ENCODE data around the gene CBLN3.

DNA sequence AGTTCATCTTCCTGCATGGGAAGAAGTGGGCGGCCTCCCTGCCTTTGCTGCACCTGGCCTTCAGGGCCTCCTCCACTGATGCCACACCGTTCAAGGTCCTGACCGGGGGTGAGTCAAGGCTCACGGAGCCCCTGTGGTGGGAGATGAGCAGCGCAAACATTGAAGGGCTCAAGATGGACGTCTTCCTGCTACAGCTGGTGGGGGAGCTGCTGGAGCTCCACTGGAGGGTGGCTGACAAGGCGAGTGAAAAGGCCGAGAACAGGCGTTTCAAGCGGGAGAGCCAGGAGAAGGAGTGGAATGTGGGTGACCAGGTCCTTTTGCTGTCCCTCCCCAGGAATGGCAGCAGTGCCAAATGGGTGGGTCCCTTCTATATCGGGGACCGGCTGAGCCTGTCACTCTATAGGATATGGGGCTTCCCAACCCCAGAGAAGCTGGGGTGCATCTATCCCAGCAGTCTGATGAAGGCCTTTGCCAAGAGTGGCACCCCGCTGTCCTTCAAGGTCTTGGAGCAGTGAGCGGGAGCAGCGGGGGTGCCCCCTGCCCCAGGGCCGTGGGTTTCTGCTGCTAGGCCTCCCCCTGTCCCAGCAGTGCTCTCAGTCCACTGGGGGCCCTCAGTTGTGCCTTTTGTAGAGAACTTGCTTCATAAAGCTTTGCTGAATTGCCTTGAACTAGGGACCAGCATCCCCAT lies 12.4 kb downstream of the CBLN3 start:
- TF ChIP-seq, protein P1, sequence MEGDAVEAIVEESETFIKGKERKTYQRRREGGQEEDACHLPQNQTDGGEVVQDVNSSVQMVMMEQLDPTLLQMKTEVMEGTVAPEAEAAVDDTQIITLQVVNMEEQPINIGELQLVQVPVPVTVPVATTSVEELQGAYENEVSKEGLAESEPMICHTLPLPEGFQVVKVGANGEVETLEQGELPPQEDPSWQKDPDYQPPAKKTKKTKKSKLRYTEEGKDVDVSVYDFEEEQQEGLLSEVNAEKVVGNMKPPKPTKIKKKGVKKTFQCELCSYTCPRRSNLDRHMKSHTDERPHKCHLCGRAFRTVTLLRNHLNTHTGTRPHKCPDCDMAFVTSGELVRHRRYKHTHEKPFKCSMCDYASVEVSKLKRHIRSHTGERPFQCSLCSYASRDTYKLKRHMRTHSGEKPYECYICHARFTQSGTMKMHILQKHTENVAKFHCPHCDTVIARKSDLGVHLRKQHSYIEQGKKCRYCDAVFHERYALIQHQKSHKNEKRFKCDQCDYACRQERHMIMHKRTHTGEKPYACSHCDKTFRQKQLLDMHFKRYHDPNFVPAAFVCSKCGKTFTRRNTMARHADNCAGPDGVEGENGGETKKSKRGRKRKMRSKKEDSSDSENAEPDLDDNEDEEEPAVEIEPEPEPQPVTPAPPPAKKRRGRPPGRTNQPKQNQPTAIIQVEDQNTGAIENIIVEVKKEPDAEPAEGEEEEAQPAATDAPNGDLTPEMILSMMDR (conservative IDR thresholded peaks at IDR 0.05; ENCODE audit: low read length), result no peak
- TF ChIP-seq EZH2phosphoT487 (IDR thresholded peaks at IDR 0.05; ENCODE audit: borderline replicate concordance, low read depth, low read length), result no peak

All from OCI-LY7 (cell line).